H9 (cell line): ENCODE data around the gene CEP68. TPM values are rescaled to one million over a fixed set of nuclear protein-coding genes. Genes with fewer than 3 reads are reported as not detected.
"Not testable (repeated sequence)": the region's sequence is repeated elsewhere in the genome, so short reads cannot be mapped to it uniquely, and the experiment has no call there.

Experiments used
- DNase-seq: peaks from one replicate; pipeline ENCODE4 v3.0.0-alpha.2; 2017
- H2AFZ ChIP-seq: one replicate; pipeline ENCODE4 v1.6.1; 2013; ENCODE audit warnings: mild to moderate bottlenecking, low read length, control low read depth, moderate library complexity
- H2AK5ac ChIP-seq: 2 replicates; pipeline ENCODE4 v1.6.1; 2013; ENCODE audit warnings: low read length, control low read depth, mixed read lengths; ENCODE audit not compliant: insufficient read length
- H2BK120ac ChIP-seq: one replicate; pipeline ENCODE4 v1.6.1; 2013; ENCODE audit warnings: low read depth, mild to moderate bottlenecking, low read length, control low read depth, inconsistent platforms; ENCODE audit not compliant: poor library complexity, severe bottlenecking
- H2BK12ac ChIP-seq: 2 replicates; pipeline ENCODE4 v1.6.1; 2013; ENCODE audit warnings: low read length, control low read depth, mixed read lengths, low read depth; ENCODE audit not compliant: insufficient read length
- H2BK15ac ChIP-seq: 2 replicates; pipeline ENCODE4 v1.6.1; 2013; ENCODE audit warnings: low read depth, low read length, control low read depth
- H2BK20ac ChIP-seq: one replicate; pipeline ENCODE4 v1.6.1; 2013; ENCODE audit warnings: low read depth, mild to moderate bottlenecking, low read length, control low read depth, inconsistent platforms; ENCODE audit not compliant: poor library complexity, severe bottlenecking
- H2BK5ac ChIP-seq: 2 replicates; pipeline ENCODE4 v1.6.1; 2013; ENCODE audit warnings: low read length, control low read depth, mixed read lengths; ENCODE audit not compliant: insufficient read length
- H3K14ac ChIP-seq: 2 replicates; pipeline ENCODE4 v1.6.1; 2013; ENCODE audit warnings: low read length, control low read depth; ENCODE audit not compliant: insufficient read depth
- H3K18ac ChIP-seq: 2 replicates; pipeline ENCODE4 v1.6.1; 2013; ENCODE audit warnings: low read depth, mild to moderate bottlenecking, mixed read lengths, low read length, control low read depth; ENCODE audit not compliant: insufficient read length
- H3K23ac ChIP-seq: 2 replicates; pipeline ENCODE4 v1.6.1; 2013; ENCODE audit warnings: low read length, control low read depth, mixed read lengths, low read depth; ENCODE audit not compliant: insufficient read length
- H3K23me2 ChIP-seq: 2 replicates; pipeline ENCODE4 v1.6.1; 2013; ENCODE audit warnings: low read depth, mild to moderate bottlenecking, mixed read lengths, low read length, control low read depth; ENCODE audit not compliant: insufficient read length, poor library complexity, severe bottlenecking
- H3K27ac ChIP-seq: 2 replicates; pipeline ENCODE4 v1.5.1; 2013; ENCODE audit warnings: low read length, control low read depth, mixed read lengths, low read depth; ENCODE audit not compliant: insufficient read length
- H3K27me3 ChIP-seq: 2 replicates; pipeline ENCODE4 v1.6.1; 2013; ENCODE audit warnings: low read length, control low read depth, inconsistent platforms; ENCODE audit not compliant: insufficient read depth
- H3K4ac ChIP-seq: 2 replicates; pipeline ENCODE4 v1.6.1; 2013; ENCODE audit warnings: low read depth, mild to moderate bottlenecking, control low read depth, inconsistent platforms, low read length, moderate library complexity
- H3K4me1 ChIP-seq: 2 replicates; pipeline ENCODE4 v1.6.1; 2013; ENCODE audit warnings: low read length, control low read depth, inconsistent platforms; ENCODE audit not compliant: insufficient read depth
- H3K4me2 ChIP-seq: 2 replicates; pipeline ENCODE4 v1.6.1; 2013; ENCODE audit warnings: low read length, control low read depth, mixed read lengths; ENCODE audit not compliant: insufficient read length, insufficient read depth
- H3K56ac ChIP-seq: 2 replicates; pipeline ENCODE4 v1.6.1; 2013; ENCODE audit warnings: low read depth, mild to moderate bottlenecking, mixed read lengths, low read length, control low read depth; ENCODE audit not compliant: insufficient read length
- H3K79me1 ChIP-seq: 2 replicates; pipeline ENCODE4 v1.6.1; 2013; ENCODE audit warnings: low read depth, mild to moderate bottlenecking, moderate library complexity, low read length, control low read depth, inconsistent platforms; ENCODE audit not compliant: insufficient read depth, poor library complexity, severe bottlenecking
- H3K79me2 ChIP-seq: 2 replicates; pipeline ENCODE4 v1.6.1; 2013; ENCODE audit warnings: low read length, control low read depth, inconsistent platforms; ENCODE audit not compliant: insufficient read depth
- H3K9ac ChIP-seq: 2 replicates; pipeline ENCODE4 v1.6.1; 2013; ENCODE audit warnings: low read length, control low read depth, mixed read lengths; ENCODE audit not compliant: insufficient read length; ENCODE audit errors: extremely low read depth
- H3K9me3 ChIP-seq: one replicate; pipeline ENCODE4 v1.6.1; 2013; ENCODE audit warnings: low read depth, low read length, inconsistent platforms; ENCODE audit not compliant: control insufficient read depth
- H3T11ph ChIP-seq: one replicate; pipeline ENCODE4 v1.6.1; 2013; ENCODE audit warnings: mild to moderate bottlenecking, low read length, control low read depth, inconsistent platforms
- H4K20me1 ChIP-seq: one replicate; pipeline ENCODE4 v1.6.1; 2013; ENCODE audit not compliant: control insufficient read depth, insufficient read length, insufficient read depth
- H4K5ac ChIP-seq: 2 replicates; pipeline ENCODE4 v1.6.1; 2013; ENCODE audit warnings: low read depth, mild to moderate bottlenecking, mixed read lengths, low read length, control low read depth; ENCODE audit not compliant: insufficient read length
- H4K8ac ChIP-seq: replicated peaks from 2 replicates; pipeline ENCODE4 v1.6.1; 2013; ENCODE audit warnings: low read length, control low read depth, mixed read lengths, low read depth; ENCODE audit not compliant: insufficient read length
- H4K91ac ChIP-seq: 2 replicates; pipeline ENCODE4 v1.6.1; 2013; ENCODE audit warnings: low read depth, mild to moderate bottlenecking, moderate library complexity, mixed read lengths, low read length, control low read depth; ENCODE audit not compliant: insufficient read length
- H3K27ac Mint-ChIP-seq, 3 experiments: 2 replicates in 2 of 3; 3 replicates in 1 of 3; pipeline ENCODE4 v1.8.0; 2020 to 2021; ENCODE audit warnings: mixed read lengths in 3 of 3, mild to moderate bottlenecking in 1 of 3, moderate library complexity in 1 of 3
- H3K27me3 Mint-ChIP-seq: 2 replicates; pipeline ENCODE4 v1.8.0; 2021; ENCODE audit warnings: low read depth, mild to moderate bottlenecking, moderate library complexity, mixed read lengths
- H3K36me3 Mint-ChIP-seq, 3 experiments: 2 replicates in 2 of 3; 3 replicates in 1 of 3; pipeline ENCODE4 v1.8.0; 2020 to 2021; ENCODE audit warnings: low read depth in 3 of 3, mixed read lengths in 3 of 3; ENCODE audit not compliant: insufficient read depth in 1 of 3
- H3K4me1 Mint-ChIP-seq, 2 experiments: 2 replicates each; pipeline ENCODE4 v1.8.0; 2020; ENCODE audit warnings: mixed read lengths in 2 of 2
- H3K4me3 Mint-ChIP-seq, 2 experiments: 2 replicates in 1 of 2; 3 replicates in 1 of 2; pipeline ENCODE4 v1.8.0; 2020 to 2021; ENCODE audit warnings: mild to moderate bottlenecking in 2 of 2, mixed read lengths in 2 of 2, moderate library complexity in 1 of 2
- H3K9me3 Mint-ChIP-seq, 2 experiments: 2 replicates in 1 of 2; 3 replicates in 1 of 2; pipeline ENCODE4 v1.8.0; 2020; ENCODE audit warnings: mild to moderate bottlenecking in 2 of 2, mixed read lengths in 2 of 2, moderate library complexity in 1 of 2
- CTCF ChIP-seq: fragments of 200-600 bp; sonication (generic); conservative IDR thresholded peaks from 3 replicates; pipeline ENCODE4 v1.8.0; 2021; ENCODE audit warnings: antibody characterized with exemption, mild to moderate bottlenecking
- WGBS: extraction: QIAGEN DNeasy Blood & Tissue Kit; methylation state at CpG from one replicate; pipeline ENCODE4 v1.1.7; 2013; ENCODE audit warnings: missing lambda C conversion rate, low lambda C conversion rate, mixed read lengths; ENCODE audit not compliant: insufficient read length; ENCODE audit errors: extremely low coverage; 5-methylcytosine and 5-hydroxymethylcytosine counted together
- total RNA-seq: library from RNA; stranded (reverse); gene quantifications from 2 replicates; pipeline ENCODE4 v1.2.1, GENCODE V29; 2021

CEP68 gene
- total RNA-seq, 1 experiment from 2014 or later, result 20.2 TPM

- Histone ChIP-seq H3K14ac (no peak overlapping the region), H3K4me1 (peaks cover 8% of the 10 kb centered on the region), H2BK12ac (no peak overlapping the region), H3T11ph (no peak overlapping the region), H3K23ac (no peak overlapping the region), H3K9ac (no peak overlapping the region), H3K18ac (no peak overlapping the region), H2BK15ac (no peak overlapping the region), H3K79me2 (no peaks in the 10 kb centered on the region), H2BK120ac (no peak overlapping the region), H4K20me1 (no peaks in the 10 kb centered on the region), H3K27me3 (no peaks in the 10 kb centered on the region), H4K8ac (no peak overlapping the region), H3K56ac (no peak overlapping the region), H3K4me2 (no peak overlapping the region), H3K23me2 (no peaks in the 10 kb centered on the region), H3K4ac (no peak overlapping the region), H2BK5ac (no peak overlapping the region), H4K91ac (no peak overlapping the region), H3K27ac (no peak overlapping the region), H2AK5ac (no peak overlapping the region), H2BK20ac (no peak overlapping the region), H2AFZ (no peak overlapping the region), H3K79me1 (no peaks in the 10 kb centered on the region), H4K5ac (no peak overlapping the region), H3K9me3 (no peaks in the 10 kb centered on the region)
- H3K9me3 Mint-ChIP-seq, result no peaks in the 10 kb centered on the region
- no peak overlapping the region for H3K27ac Mint-ChIP-seq
- H3K27me3 Mint-ChIP-seq, result peaks cover 2% of the 10 kb centered on the region; the same call in 1 of the 2 replicates
- DNase-seq, result no peak
- no peak; the same call in 2 of the 3 replicates for TF ChIP-seq CTCF
- H3K36me3 Mint-ChIP-seq, result peaks cover 7 to 8% (median 8%) of the 10 kb centered on the region in 3 experiments
- H3K4me3 Mint-ChIP-seq, result no peak overlapping the region
- WGBS, result no CpG with 5 or more reads among the region's 4 CpGs
- H3K4me1 Mint-ChIP-seq, result peaks cover 24 to 32% of the 10 kb centered on the region in 2 experiments
These were observed 23.0 kb upstream of the CEP68 start for GRCh38 chr2:65033178-65033577.

- H3K79me2 ChIP-seq, DNase-seq, H4K8ac ChIP-seq, H3K9ac ChIP-seq, H3K4me3 Mint-ChIP-seq, H2BK20ac ChIP-seq, H3T11ph ChIP-seq, H2BK12ac ChIP-seq, H2BK5ac ChIP-seq, H3K14ac ChIP-seq, H3K27me3 Mint-ChIP-seq, H3K79me1 ChIP-seq, H2AFZ ChIP-seq, H3K4me2 ChIP-seq, H3K23ac ChIP-seq, H2BK120ac ChIP-seq, H4K91ac ChIP-seq, H3K9me3 Mint-ChIP-seq, H2BK15ac ChIP-seq, H3K23me2 ChIP-seq, H3K27ac Mint-ChIP-seq, H3K56ac ChIP-seq, H3K27me3 ChIP-seq, H3K27ac ChIP-seq, H4K5ac ChIP-seq, H4K20me1 ChIP-seq, H3K4ac ChIP-seq, H2AK5ac ChIP-seq, H3K4me1 ChIP-seq, H3K18ac ChIP-seq, H3K9me3 ChIP-seq: not testable (repeated sequence)
- H3K36me3 Mint-ChIP-seq, result peaks cover 10 to 13% (median 11%) of the 10 kb centered on the region in 3 experiments
- no CpG with 5 or more reads among the region's 4 CpGs for WGBS
- H3K4me1 Mint-ChIP-seq, result peaks cover 24 to 33% of the 10 kb centered on the region in 2 experiments
These were observed 22.5 kb upstream of the CEP68 start for GRCh38 chr2:65033667-65034066.
